ENCODE results near the gene RHEX. TPM values are rescaled to one million over a fixed set of nuclear protein-coding genes. Genes with fewer than 3 reads are reported as not detected.

Gene RHEX
- total RNA-seq, 6 experiments from 2014 or later, result not detected

DNA sequence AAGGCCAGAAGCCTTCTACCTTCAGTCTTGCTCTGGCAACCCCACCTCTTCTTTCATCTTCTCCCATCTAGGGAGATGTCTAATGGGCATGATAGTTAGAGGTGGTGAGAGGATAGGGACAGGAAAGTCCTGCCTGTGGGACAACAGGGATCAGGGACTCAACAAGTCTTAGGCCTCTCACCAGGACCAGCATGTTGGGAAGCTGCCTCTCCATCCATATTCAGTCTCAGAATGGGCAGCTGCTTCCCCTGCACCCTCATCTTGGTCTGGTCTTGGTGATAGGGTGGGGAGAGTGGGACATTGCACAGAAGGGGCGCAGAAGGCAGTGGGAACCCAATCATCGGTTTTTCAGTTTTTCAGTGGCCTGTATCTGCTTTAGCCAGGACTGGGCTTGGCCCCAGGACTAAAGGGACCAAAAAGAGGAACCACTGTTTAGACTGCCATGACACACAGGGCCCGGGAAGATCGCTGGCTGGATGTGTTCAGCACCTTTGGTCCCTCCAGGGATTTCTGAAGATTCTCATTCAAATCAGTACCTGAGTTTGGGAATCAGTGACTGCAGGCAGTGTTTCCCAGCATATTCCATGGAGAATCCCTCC, 12.7 kb downstream of the RHEX start:
- Mint-ChIP-seq H3K4me3 (no peak overlapping the region), H3K4me1 (ENCODE audit: low read depth) (no peaks in the 10 kb centered on the region), H3K27me3 (ENCODE audit: insufficient read depth) (peaks cover 37% of the 10 kb centered on the region), H3K27ac (no peak overlapping the region), H3K36me3 (ENCODE audit: low read depth) (no peaks in the 10 kb centered on the region), H3K9me3 (no peaks in the 10 kb centered on the region; the same call in 1 of the 2 replicates)
- no peak for TF ChIP-seq CTCF (IDR thresholded peaks at IDR 0.05)
- DNase-seq, result no peak

- no peak overlapping the region for H3K4me3 Mint-ChIP-seq
- peaks cover 43% of the 10 kb centered on the region for H3K27me3 Mint-ChIP-seq (ENCODE audit: insufficient read depth)
- no peaks in the 10 kb centered on the region for H3K36me3 Mint-ChIP-seq (ENCODE audit: low read depth)
- no peaks in the 10 kb centered on the region for H3K4me1 Mint-ChIP-seq (ENCODE audit: low read depth)
- no peak overlapping the region for H3K27ac Mint-ChIP-seq
- no peak for DNase-seq
- TF ChIP-seq CTCF (IDR thresholded peaks at IDR 0.05), result no peak
- no peaks in the 10 kb centered on the region; the same call in 1 of the 2 replicates for H3K9me3 Mint-ChIP-seq
Measured at GRCh38 chr1:206066479-206067171, 13.7 kb downstream of the RHEX start.

DNA sequence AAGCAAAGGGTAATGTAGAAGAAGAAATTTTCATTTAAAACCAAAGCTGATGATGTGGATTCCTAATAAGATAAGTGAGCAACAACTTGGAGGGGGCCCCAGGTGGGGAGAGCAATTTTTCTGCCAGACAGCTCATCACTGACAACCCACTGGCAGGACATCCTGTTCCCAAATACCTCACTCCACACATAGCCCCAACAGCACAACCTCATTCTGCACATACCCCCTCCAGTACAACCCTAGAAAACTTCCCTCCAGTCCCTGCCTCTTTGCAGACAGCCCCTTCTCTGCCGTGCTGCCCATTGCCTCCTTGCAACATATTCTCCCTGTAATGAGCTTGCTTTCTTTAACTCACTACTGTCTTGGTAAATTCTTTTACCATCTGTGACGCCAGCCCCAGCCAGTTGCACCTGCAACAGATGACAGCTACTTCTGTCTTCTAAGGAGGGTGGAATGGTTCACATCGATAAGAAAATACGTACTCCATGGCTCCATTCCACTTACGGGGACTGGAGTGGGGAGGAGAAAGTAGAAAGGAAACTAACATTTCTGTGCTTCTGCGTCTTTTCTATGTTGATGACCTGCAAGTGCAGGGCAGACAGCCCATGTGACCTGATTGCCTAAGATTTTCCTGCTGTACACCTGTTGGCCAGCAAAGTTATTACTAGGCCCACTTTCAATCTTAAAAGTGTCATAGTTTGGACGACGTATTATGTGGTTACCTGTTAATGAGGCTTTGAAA, 14.7 kb downstream of the RHEX start:
- H3K27ac Mint-ChIP-seq, result no peak overlapping the region
- H3K4me1 Mint-ChIP-seq (ENCODE audit: low read depth), result no peaks in the 10 kb centered on the region
- no peaks in the 10 kb centered on the region; the same call in 1 of the 2 replicates for H3K9me3 Mint-ChIP-seq
- TF ChIP-seq CTCF (IDR thresholded peaks at IDR 0.05), result no peak
- H3K36me3 Mint-ChIP-seq (ENCODE audit: low read depth), result no peaks in the 10 kb centered on the region
- H3K27me3 Mint-ChIP-seq (ENCODE audit: insufficient read depth), result peaks cover 41% of the 10 kb centered on the region
- no peak for DNase-seq
- no peak overlapping the region for H3K4me3 Mint-ChIP-seq

- no peak for TF ChIP-seq CTCF (IDR thresholded peaks at IDR 0.05)
- Mint-ChIP-seq H3K27me3 (ENCODE audit: insufficient read depth) (peaks cover 41% of the 10 kb centered on the region), H3K4me1 (ENCODE audit: low read depth) (no peaks in the 10 kb centered on the region), H3K9me3 (no peaks in the 10 kb centered on the region), H3K4me3 (no peak overlapping the region), H3K27ac (no peak overlapping the region), H3K36me3 (ENCODE audit: low read depth) (no peaks in the 10 kb centered on the region)
- DNase-seq, result no peak
Measured at GRCh38 chr1:206068314-206068713, 15.3 kb downstream of the RHEX start.

- no peak for TF ChIP-seq CTCF (IDR thresholded peaks at IDR 0.05)
- no peak overlapping the region for H3K4me3 Mint-ChIP-seq
- DNase-seq, result no peak
- no peak overlapping the region for H3K27ac Mint-ChIP-seq
- no peaks in the 10 kb centered on the region for H3K36me3 Mint-ChIP-seq (ENCODE audit: low read depth)
- H3K4me1 Mint-ChIP-seq (ENCODE audit: low read depth), result peaks cover 2% of the 10 kb centered on the region
- H3K27me3 Mint-ChIP-seq (ENCODE audit: insufficient read depth), result peaks cover 52% of the 10 kb centered on the region
- no peaks in the 10 kb centered on the region for H3K9me3 Mint-ChIP-seq
Measured at GRCh38 chr1:206070627-206071304, 17.8 kb downstream of the RHEX start.
